ENCODE measurements around the gene AS3MT.

- TF ChIP-seq CTCF (IDR thresholded peaks at IDR 0.05) (no peak), RCOR1 (IDR thresholded peaks at IDR 0.05; ENCODE audit: low read length) (no peak), YY1 (IDR thresholded peaks at IDR 0.05; ENCODE audit: low read depth) (no peak), EZH2phosphoT487 (IDR thresholded peaks at IDR 0.05; ENCODE audit: borderline replicate concordance, low read depth) (no peak), TAF1 (IDR thresholded peaks at IDR 0.05; ENCODE audit: borderline replicate concordance, low read depth, low read length) (no peak), POLR2AphosphoS5 (IDR thresholded peaks at IDR 0.05; ENCODE audit: low read depth, low read length) (no peak), FOXM1 (IDR thresholded peaks at IDR 0.05; ENCODE audit: low read depth) (no peak), EP300 (IDR thresholded peaks at IDR 0.05; ENCODE audit: borderline replicate concordance in 1 of 2, low read depth in 1 of 2, low read length in 1 of 2) (no peak), JUND (IDR thresholded peaks at IDR 0.05) (no peak), GABPA (IDR thresholded peaks at IDR 0.05; ENCODE audit: low read depth) (no peak), RAD21 (IDR thresholded peaks at IDR 0.05; ENCODE audit: low read length) (no peak), SIN3A (IDR thresholded peaks at IDR 0.05; ENCODE audit: borderline replicate concordance, low read depth, low read length) (no peak)
- TF ChIP-seq, protein P1, sequence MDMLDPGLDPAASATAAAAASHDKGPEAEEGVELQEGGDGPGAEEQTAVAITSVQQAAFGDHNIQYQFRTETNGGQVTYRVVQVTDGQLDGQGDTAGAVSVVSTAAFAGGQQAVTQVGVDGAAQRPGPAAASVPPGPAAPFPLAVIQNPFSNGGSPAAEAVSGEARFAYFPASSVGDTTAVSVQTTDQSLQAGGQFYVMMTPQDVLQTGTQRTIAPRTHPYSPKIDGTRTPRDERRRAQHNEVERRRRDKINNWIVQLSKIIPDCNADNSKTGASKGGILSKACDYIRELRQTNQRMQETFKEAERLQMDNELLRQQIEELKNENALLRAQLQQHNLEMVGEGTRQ (IDR thresholded peaks at IDR 0.05; ENCODE audit: borderline replicate concordance, low read depth, low read length): no peak
- TF ChIP-seq, protein P2, sequence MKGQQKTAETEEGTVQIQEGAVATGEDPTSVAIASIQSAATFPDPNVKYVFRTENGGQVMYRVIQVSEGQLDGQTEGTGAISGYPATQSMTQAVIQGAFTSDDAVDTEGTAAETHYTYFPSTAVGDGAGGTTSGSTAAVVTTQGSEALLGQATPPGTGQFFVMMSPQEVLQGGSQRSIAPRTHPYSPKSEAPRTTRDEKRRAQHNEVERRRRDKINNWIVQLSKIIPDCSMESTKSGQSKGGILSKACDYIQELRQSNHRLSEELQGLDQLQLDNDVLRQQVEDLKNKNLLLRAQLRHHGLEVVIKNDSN (IDR thresholded peaks at IDR 0.05; ENCODE audit: borderline replicate concordance, low read depth): no peak
These were observed 62.4 kb downstream of the AS3MT start for GRCh38 chr10:102931643-102932042.

All from SK-N-SH (cell line).